ENCODE results near the gene LUM.

DNA sequence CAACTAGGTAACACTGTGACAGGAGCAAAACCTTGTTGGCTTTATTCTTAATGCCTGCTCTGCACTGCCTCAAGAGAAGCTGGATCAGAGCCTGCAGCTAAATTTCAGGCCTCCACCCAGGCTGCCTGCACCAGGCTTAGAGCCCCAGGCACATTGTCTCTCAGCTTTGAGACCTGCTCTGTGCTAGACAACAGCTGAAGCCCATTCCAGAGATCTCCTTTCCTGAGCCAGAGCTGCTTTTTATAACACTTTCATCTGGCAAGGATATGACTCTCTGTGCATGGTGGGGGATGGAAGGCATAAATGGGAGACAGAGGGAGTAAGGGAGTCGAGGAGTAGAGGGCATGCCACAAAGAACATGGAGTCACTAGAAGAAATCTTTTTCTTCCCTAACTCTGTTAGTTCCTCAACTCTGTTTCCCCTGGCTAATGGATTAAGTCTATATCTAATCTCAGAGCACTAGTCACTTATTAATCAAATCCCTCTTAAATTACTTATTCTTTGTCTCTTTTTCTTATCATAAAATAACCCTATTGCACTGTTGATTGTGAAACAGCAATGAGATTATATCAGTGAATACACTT, 27.1 kb upstream of the LUM start:
- TF ChIP-seq, protein P1, sequence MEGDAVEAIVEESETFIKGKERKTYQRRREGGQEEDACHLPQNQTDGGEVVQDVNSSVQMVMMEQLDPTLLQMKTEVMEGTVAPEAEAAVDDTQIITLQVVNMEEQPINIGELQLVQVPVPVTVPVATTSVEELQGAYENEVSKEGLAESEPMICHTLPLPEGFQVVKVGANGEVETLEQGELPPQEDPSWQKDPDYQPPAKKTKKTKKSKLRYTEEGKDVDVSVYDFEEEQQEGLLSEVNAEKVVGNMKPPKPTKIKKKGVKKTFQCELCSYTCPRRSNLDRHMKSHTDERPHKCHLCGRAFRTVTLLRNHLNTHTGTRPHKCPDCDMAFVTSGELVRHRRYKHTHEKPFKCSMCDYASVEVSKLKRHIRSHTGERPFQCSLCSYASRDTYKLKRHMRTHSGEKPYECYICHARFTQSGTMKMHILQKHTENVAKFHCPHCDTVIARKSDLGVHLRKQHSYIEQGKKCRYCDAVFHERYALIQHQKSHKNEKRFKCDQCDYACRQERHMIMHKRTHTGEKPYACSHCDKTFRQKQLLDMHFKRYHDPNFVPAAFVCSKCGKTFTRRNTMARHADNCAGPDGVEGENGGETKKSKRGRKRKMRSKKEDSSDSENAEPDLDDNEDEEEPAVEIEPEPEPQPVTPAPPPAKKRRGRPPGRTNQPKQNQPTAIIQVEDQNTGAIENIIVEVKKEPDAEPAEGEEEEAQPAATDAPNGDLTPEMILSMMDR (IDR thresholded peaks at IDR 0.05), result no peak
- no peak for TF ChIP-seq POLR2AphosphoS5 (IDR thresholded peaks at IDR 0.05; ENCODE audit: low read depth, low read length)
- TF ChIP-seq, protein P2, sequence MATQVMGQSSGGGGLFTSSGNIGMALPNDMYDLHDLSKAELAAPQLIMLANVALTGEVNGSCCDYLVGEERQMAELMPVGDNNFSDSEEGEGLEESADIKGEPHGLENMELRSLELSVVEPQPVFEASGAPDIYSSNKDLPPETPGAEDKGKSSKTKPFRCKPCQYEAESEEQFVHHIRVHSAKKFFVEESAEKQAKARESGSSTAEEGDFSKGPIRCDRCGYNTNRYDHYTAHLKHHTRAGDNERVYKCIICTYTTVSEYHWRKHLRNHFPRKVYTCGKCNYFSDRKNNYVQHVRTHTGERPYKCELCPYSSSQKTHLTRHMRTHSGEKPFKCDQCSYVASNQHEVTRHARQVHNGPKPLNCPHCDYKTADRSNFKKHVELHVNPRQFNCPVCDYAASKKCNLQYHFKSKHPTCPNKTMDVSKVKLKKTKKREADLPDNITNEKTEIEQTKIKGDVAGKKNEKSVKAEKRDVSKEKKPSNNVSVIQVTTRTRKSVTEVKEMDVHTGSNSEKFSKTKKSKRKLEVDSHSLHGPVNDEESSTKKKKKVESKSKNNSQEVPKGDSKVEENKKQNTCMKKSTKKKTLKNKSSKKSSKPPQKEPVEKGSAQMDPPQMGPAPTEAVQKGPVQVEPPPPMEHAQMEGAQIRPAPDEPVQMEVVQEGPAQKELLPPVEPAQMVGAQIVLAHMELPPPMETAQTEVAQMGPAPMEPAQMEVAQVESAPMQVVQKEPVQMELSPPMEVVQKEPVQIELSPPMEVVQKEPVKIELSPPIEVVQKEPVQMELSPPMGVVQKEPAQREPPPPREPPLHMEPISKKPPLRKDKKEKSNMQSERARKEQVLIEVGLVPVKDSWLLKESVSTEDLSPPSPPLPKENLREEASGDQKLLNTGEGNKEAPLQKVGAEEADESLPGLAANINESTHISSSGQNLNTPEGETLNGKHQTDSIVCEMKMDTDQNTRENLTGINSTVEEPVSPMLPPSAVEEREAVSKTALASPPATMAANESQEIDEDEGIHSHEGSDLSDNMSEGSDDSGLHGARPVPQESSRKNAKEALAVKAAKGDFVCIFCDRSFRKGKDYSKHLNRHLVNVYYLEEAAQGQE (IDR thresholded peaks at IDR 0.05; ENCODE audit: insufficient read depth in 1 of 2, low read depth in 2 of 2, low read length in 1 of 2), result no peak

All from Panc1 (cell line).